Activated naive CD8-positive, alpha-beta T cell treated with anti-CD3 and anti-CD28 coated beads, Interleukin-2, amount 50 U/mL, for 24 hours (primary cell): ENCODE results near the gene GNB1.
"Not testable (repeated sequence)": the region's sequence is repeated elsewhere in the genome, so short reads cannot be mapped to it uniquely, and the experiment has no call there.

Source experiments
- ATAC-seq: fragments of 150-1000 bp; cut with Tn5 transposase; one replicate; pipeline ENCODE4 v1.10.0; 2021
- DNase-seq: peaks from one replicate; pipeline ENCODE4 v3.0.0; 2021
- H3K27ac Mint-ChIP-seq: one replicate; pipeline ENCODE4 v1.8.0; 2021; ENCODE audit warnings: mild to moderate bottlenecking, mixed read lengths
- H3K27me3 Mint-ChIP-seq: one replicate; pipeline ENCODE4 v1.8.0; 2021; ENCODE audit warnings: mixed read lengths
- H3K36me3 Mint-ChIP-seq: one replicate; pipeline ENCODE4 v1.8.0; 2021; ENCODE audit warnings: low read depth, mixed read lengths
- H3K4me1 Mint-ChIP-seq: one replicate; pipeline ENCODE4 v1.8.0; 2021; ENCODE audit warnings: mixed read lengths
- H3K4me3 Mint-ChIP-seq: one replicate; pipeline ENCODE4 v1.8.0; 2021; ENCODE audit warnings: mild to moderate bottlenecking, moderate library complexity, mixed read lengths
- H3K9me3 Mint-ChIP-seq: one replicate; pipeline ENCODE4 v1.8.0; 2021; ENCODE audit warnings: mixed read lengths

GNB1 gene

DNA sequence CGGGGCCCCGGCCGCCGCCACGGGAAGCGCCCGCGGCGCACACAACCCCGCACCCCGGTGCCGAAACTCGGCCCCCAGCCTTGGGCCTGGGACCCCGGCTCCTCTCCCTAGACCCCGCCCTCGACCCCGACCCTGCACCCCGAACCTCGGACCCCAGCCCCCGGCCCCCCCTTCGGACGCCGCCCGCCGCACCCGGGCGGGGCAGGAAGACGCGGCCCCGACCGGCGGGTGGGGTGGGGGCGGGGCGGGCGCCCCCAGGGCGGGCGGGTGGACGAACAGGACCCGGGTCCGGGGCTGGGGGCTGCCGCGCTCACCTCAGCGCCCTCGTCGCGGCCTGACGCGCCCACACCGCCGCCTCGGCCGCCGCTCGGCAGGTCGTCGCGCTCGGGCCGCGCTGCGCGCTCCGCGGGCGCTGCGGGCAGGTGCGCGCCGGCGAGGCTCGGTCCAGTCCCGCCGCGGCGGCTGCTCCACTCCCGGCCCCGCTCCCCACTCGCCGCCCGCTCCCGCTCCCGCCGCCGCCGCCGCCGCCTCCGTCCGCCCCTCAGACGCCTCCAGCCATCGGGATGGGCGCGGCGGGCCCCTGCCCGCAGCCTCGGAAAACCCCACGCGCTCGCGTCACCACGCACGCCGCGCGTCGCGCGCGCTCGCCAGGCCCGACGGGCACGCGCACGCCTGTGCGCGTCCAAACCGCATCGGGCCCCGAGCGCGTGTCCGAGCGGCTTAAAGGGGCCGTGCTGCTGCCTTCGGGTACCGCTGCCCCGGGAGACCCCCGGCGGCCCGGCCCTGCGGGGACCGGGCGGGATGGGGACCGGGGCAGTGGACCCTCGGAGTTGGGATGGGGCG lies at the start of gene GNB1:
Gene GNB1 (minus strand): TSS at position 582 of the 843 bp plus-strand sequence. CDS start 65,634 bp downstream, outside the sequence.
- Mint-ChIP-seq H3K27me3 (no peaks in the 10 kb centered on the region), H3K4me1 (peaks cover 56% of the 10 kb centered on the region), H3K36me3 (peaks cover 19% of the 10 kb centered on the region), H3K9me3 (no peaks in the 10 kb centered on the region), H3K27ac (peak within 1 kb of the TSS; percentile 87), H3K4me3 (peak within 1 kb of the TSS; percentile 86)
- DNase-seq (peak; percentile 91), ATAC-seq (peak; percentile 56)

DNA sequence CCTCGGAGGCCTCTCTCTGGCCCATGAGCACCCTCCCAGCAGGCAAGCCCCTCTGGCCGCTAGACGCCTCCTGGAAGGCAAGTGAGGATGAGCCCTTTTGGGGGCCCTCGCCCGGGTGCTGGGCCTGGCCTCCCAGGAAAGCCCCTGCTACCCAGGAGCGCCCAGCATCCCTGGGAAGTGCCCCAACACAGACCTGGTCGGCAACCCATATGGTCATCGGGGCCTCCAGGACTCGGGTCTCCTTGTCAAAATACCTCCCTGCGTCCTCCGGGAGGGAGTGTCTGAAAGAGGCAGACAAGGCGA lies 49.2 kb upstream of the GNB1 start:
- DNase-seq (no peak), ATAC-seq (no peak)
- no peaks in the 10 kb centered on the region for H3K9me3 Mint-ChIP-seq
- peaks cover 4% of the 10 kb centered on the region for H3K27me3 Mint-ChIP-seq
- no peaks in the 10 kb centered on the region for H3K36me3 Mint-ChIP-seq
- H3K4me3 Mint-ChIP-seq, result no peak overlapping the region
- no peak overlapping the region for H3K27ac Mint-ChIP-seq
- H3K4me1 Mint-ChIP-seq, result no peaks in the 10 kb centered on the region

DNA sequence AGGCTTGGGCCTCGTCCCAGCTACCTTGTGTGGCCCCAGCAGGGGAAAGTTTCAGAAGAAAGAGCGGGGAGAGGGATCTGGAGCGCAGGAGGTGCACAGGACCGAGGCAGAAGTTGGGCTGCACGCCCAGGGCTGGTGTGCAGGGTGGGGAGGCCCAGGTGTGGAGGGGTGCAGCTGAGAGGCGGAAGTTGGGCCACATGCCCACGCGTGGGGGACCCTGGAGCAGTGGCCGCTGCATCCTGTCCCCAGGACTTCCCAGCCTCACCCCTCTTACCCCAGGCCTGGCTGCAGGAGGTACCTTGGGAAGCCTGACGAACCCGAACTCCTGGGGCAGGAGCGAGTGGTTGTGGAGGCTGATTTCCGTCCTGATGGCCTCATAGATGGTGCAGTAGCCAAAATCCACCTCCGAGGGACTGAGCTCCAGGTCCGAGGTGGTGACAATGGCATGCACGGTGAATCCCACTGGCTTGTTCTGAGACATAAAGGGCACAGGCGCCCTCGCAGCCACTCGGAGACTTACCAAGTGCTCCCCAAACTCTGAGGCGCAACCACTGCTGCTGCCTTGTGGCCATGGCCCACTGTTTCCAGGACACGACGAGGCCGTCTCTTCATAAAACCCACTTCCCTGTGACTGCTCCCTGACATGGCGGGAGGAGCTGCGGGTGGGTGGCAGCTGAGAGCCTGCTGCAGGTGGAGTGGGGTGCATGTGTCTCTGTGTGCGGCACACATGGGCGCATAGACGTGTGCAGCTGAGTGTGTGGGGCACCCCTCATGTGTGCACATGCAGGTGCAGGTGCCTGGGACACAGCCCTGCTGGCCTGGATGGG lies 48.6 kb upstream of the GNB1 start:
- Mint-ChIP-seq H3K4me3 (no peak overlapping the region), H3K4me1 (no peaks in the 10 kb centered on the region), H3K36me3 (no peaks in the 10 kb centered on the region), H3K27me3 (peaks cover 4% of the 10 kb centered on the region), H3K9me3 (peaks cover under 1% of the 10 kb centered on the region), H3K27ac (no peak overlapping the region)
- ATAC-seq (no peak), DNase-seq (no peak)

DNA sequence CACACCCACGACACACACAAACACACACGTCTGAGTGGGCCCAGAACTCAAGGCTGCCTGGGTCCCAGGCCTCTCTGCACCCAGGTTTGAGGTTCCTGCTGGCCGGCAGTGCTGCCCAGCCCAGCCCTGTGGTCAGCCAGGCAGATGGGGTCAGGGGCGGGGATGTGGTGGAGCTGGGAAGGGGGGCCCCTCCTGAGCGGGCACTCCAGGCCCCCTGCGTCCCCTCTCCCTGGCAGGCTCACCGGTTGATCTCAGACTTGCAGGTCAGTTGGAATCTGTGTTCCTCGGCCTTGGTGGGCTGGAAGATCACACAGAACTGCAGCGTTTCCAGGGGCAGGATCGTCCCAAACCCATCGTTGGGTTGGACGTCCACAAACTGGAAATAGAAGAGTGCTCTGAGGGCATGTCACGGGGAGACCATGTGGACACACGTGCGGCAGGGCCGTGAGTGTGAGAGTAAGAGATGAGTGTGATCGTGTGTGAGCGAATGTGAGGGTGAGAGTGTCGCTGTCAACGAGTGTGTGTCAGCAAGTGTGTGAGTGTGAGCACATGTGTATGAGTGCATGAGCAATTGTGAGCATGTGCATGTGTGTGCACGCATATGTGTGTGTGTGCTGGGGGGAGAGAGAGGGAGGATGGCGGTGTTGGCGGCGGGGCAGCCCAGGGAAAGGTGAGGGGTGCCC lies 47.9 kb upstream of the GNB1 start:
- no peak overlapping the region for H3K27ac Mint-ChIP-seq
- ATAC-seq, result no peak
- H3K4me1 Mint-ChIP-seq, result no peaks in the 10 kb centered on the region
- H3K9me3 Mint-ChIP-seq, result peaks cover 7% of the 10 kb centered on the region
- H3K27me3 Mint-ChIP-seq, result peaks cover 4% of the 10 kb centered on the region
- peaks cover 4% of the 10 kb centered on the region for H3K36me3 Mint-ChIP-seq
- no peak for DNase-seq
- H3K4me3 Mint-ChIP-seq, result no peak overlapping the region

DNA sequence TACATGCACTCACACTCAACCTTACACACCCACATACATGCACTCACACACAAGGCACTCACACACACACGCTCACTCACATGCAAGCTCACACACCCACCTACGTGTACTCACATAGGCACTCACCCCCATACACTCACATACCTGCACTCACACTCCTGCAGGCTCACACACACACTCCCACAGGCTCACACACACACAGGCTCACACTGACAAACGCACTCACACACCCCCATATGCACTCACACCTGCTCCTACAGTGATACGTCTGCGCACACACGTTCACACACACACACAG lies 47.3 kb upstream of the GNB1 start:
- peaks cover 4% of the 10 kb centered on the region for H3K36me3 Mint-ChIP-seq
- no peaks in the 10 kb centered on the region for H3K4me1 Mint-ChIP-seq
- H3K27ac Mint-ChIP-seq, result no peak overlapping the region

DNA sequence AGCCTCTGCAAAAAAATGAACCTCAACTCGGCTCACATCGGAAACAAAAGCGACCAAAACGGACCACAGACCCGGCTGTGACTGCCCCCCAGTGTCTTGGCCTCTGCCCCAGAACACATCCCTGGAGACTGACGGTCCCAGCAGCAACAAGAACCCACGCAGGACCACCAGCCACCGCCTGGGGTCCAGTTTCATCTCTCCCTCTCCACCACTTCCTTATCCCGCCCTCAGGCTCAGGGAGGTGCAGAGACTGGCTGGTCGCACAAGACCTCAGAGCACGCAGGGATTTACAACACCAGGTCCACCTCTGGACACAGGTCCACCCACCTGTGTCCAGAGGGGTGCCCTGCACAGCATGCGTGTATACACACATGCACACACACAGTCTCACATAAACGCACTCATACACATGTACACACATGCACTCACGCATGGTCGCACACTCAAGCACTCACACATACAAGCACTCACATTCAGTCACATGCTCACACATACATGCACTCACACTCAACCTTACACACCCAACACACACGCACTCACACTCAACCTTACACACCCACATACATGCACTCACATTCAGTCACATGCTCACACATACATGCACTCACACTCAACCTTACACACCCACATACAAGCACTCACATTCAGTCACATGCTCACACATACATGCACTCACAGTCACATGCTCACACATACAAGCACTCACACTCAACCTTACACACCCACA lies 46.8 kb upstream of the GNB1 start:
- H3K4me1 Mint-ChIP-seq, result no peaks in the 10 kb centered on the region
- DNase-seq (no peak), ATAC-seq (no peak)
- peaks cover 4% of the 10 kb centered on the region for H3K27me3 Mint-ChIP-seq
- H3K27ac Mint-ChIP-seq, result no peak overlapping the region
- H3K36me3 Mint-ChIP-seq, result peaks cover 4% of the 10 kb centered on the region
- peaks cover 7% of the 10 kb centered on the region for H3K9me3 Mint-ChIP-seq
- H3K4me3 Mint-ChIP-seq, result no peak overlapping the region

More for the DNA sequence above, 47.3 kb upstream of the GNB1 start:
- peaks cover 4% of the 10 kb centered on the region for H3K27me3 Mint-ChIP-seq
- DNase-seq (no peak), ATAC-seq (no peak)
- peaks cover 7% of the 10 kb centered on the region for H3K9me3 Mint-ChIP-seq
- H3K4me3 Mint-ChIP-seq, result no peak overlapping the region

DNA sequence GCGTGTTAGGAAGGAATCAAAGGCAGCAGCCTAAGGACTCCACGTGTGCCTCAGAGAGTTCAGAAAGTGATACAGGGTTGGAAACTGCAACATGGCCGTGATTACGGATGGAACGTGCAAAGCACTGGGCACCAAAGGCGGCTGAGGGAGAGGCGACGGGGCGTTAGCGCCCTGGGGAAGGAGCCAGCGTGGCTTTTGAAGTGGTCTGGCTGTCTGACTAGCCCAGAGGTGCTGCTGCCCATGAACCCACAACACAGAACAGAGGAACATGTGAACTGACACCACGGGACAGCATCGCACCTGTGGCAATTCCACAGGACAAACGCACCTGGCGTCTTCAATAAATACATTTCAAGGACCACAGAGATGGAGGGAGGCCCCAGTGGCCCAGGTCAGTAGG lies 46.2 kb upstream of the GNB1 start:
- peaks cover 7% of the 10 kb centered on the region for H3K9me3 Mint-ChIP-seq
- peaks cover 4% of the 10 kb centered on the region for H3K36me3 Mint-ChIP-seq
- DNase-seq (no peak), ATAC-seq (no peak)
- no peaks in the 10 kb centered on the region for H3K4me1 Mint-ChIP-seq
- peaks cover 4% of the 10 kb centered on the region for H3K27me3 Mint-ChIP-seq
- H3K4me3 Mint-ChIP-seq, result no peak overlapping the region
- H3K27ac Mint-ChIP-seq, result no peak overlapping the region

DNA sequence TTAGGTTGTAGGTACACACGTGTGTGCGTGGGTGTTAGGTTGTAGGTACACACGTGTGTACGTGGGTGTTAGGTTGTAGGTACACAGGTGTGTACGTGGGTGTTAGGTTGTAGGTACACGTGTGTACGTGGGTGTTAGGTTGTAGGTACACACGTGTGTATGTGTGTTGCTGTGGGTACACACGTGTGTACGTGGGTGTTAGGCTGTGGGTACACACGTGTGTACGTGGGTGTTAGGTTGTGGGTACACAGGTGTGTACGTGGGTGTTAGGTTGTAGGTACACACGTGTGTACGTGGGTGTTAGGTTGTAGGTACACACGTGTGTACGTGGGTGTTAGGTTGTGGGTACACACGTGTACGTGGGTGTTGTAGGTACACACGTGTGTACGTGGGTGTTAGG lies 44.0 kb upstream of the GNB1 start:
- H3K4me1 Mint-ChIP-seq, H3K4me3 Mint-ChIP-seq, ATAC-seq, H3K36me3 Mint-ChIP-seq, H3K9me3 Mint-ChIP-seq, DNase-seq, H3K27me3 Mint-ChIP-seq, H3K27ac Mint-ChIP-seq: not testable (repeated sequence)

DNA sequence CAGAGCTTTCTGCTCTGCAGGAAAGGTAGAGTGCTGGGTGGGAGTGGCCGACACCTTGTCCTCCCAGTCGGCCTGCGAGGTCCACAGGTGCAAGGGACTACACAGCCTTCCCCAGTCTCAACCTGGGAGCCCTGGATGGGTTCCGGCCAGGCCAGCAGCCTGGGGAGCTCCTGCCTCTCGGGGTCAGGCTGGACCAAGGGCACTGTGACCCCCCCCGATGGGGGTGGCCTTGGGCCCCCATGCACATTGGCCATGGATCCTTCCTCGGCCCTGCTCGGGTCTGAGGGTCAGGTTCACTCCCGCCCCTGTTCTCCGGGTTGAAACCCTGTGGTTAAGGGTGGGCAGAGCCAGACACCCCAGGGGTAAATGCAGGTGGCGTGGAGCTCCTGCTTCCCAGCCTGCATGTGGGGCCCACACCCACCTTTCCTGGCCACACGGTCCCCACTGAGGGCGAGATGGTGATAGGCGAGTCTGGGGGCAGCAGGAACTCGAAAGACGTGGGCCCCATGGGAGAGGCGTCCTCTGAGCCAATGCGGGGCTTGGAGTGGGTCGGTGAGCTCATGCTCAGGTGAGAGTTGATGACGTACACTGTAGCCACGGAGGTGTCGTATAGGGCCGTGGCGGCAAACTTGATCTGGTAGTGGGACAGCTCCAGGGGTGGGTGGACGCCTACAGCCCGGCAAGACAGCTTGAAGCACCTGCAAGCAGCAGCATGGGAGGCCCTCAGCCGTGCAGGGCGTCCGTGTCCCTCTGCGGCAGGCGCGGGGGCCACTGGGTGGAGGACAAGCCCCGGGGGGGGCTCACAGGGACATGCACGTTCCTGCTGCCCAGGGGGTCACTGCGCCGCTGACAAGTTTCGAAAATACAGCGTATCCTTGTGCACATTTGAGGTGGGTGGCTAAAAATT lies 39.0 kb upstream of the GNB1 start:
- Mint-ChIP-seq H3K9me3 (peaks cover 7% of the 10 kb centered on the region), H3K27ac (no peak overlapping the region), H3K27me3 (no peaks in the 10 kb centered on the region), H3K4me1 (no peaks in the 10 kb centered on the region), H3K36me3 (peaks cover 4% of the 10 kb centered on the region), H3K4me3 (no peak overlapping the region)
- no peak for DNase-seq
- ATAC-seq, result no peak

DNA sequence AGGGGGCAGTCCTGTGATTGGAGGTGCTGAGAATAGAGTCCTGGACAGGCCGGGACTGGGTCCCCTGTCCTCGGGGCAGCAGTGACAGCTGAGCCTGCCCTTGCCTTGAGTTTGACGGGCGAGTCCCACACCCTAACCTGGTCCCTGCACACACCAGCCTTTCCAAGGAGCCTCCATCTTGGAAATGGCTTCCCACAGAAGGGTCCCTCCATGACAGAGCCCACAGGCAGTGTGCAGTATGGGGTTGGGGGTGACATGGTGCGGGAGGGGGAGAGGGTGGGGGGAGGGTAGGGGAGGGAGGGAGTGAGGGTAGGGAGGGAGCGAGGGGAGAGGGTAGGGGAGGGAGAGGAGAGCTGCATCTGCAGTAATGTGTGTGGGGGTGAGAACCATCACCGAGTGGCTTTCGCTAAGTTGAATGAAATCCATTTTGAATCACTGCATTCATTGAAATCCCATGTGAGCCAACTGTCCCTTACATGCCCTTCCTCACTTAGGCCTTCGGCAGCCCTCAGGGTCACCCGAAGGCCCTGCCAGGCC lies 38.3 kb upstream of the GNB1 start:
- H3K27me3 Mint-ChIP-seq, result no peaks in the 10 kb centered on the region
- no peak for ATAC-seq

DNA sequence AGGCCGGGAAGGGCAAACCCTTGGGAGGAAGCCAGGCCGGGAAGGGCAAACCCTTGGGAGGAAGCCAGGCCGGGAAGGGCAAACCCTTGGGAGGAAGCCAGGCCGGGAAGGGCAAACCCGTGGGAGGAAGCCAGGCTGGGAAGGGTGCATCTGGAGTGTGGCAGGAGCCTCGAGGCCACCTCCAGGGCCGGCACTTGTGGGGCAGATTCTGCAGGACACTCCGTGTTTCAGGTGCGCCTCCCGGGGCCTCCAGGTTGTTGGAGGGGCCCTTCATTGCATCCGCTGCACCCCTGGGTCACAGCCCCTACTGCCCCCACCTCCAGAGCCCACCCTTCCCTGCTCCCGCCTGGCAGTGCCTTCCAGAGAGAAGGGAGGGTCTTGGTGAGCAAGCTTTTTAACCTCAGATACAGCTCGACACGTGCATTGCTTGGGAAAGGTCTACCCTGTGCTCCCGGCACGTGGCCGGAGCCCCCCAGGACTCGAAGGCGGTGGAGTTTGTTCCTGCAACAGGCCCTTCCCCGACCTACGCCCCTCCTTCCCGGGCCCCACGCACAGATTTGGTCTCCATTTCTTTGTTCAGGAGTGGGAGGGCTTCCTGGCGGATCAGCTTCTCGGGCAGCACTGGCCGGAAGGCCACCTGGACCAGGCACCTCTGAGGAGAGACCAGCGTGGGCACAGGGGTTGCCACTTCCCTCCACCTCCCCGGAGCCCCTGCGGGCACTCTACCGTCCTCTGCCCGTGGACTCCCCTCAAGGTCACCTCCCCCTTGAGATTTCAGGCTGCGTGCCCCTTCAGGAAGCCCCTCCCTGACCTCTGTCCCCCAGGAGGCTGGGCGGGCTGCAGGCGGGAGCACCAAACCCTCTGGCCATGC lies 37.6 kb upstream of the GNB1 start:
- Mint-ChIP-seq H3K9me3 (no peaks in the 10 kb centered on the region), H3K27ac (no peak overlapping the region), H3K27me3 (no peaks in the 10 kb centered on the region), H3K4me3 (no peak overlapping the region), H3K36me3 (no peaks in the 10 kb centered on the region), H3K4me1 (no peaks in the 10 kb centered on the region)
- ATAC-seq, result no peak
- DNase-seq, result no peak

More for the DNA sequence above, 38.3 kb upstream of the GNB1 start:
- Mint-ChIP-seq H3K4me1 (no peaks in the 10 kb centered on the region), H3K27ac (no peak overlapping the region), H3K4me3 (no peak overlapping the region), H3K36me3 (peaks cover 3% of the 10 kb centered on the region), H3K9me3 (peaks cover 4% of the 10 kb centered on the region)
- no peak for DNase-seq

DNA sequence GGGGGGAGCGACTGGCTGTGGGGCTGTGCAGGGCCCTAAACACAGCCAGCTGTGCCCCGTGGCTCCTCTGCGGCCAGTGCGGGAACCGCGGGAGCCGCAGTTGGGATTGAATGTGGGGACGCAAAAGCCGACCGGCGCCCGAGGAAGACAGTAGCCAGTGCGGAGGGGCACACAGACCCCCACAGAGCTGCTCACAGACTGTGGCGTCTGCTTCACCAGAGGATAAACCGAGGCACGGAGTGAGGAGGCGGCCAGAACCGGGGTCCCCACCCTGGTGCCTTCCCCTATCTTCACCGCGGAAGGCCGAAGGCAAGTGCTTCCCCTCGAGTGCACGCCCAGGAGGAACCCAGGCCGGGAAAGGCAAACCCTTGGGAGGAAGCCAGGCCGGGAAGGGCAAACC lies 36.9 kb upstream of the GNB1 start:
- DNase-seq (no peak), ATAC-seq (no peak)
- no peaks in the 10 kb centered on the region for H3K36me3 Mint-ChIP-seq
- no peaks in the 10 kb centered on the region for H3K27me3 Mint-ChIP-seq
- H3K4me1 Mint-ChIP-seq, result no peaks in the 10 kb centered on the region
- H3K9me3 Mint-ChIP-seq, result no peaks in the 10 kb centered on the region
- no peak overlapping the region for H3K4me3 Mint-ChIP-seq
- H3K27ac Mint-ChIP-seq, result no peak overlapping the region
